ENCODE results near the gene MMAA. TPM values are rescaled to one million over a fixed set of nuclear protein-coding genes. Genes with fewer than 3 reads are reported as not detected.

MMAA gene
- total and polyA plus RNA-seq, 10 donors, result 4.5 to 9.3 (median 7.5) TPM

DNA sequence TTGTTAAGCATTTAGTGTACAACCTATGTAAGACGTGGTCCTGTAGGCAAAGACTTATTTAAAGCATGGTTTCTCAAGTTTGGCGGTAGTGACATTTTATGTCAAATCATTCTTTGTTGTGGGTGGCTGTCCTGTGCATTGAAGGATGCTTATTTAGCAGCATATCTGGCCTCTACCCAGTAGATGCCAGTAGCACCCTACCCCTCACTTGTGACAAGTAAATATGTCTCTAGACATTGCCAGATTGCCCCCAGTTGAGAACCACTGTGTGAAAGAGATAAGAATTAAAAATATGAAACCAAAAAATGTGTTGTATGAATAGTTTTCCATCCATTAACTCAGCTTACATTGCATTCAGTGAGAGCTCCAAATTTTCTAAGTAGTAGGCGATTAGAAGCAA lies 25.5 kb downstream of the MMAA start:
- TF ChIP-seq, protein P1, sequence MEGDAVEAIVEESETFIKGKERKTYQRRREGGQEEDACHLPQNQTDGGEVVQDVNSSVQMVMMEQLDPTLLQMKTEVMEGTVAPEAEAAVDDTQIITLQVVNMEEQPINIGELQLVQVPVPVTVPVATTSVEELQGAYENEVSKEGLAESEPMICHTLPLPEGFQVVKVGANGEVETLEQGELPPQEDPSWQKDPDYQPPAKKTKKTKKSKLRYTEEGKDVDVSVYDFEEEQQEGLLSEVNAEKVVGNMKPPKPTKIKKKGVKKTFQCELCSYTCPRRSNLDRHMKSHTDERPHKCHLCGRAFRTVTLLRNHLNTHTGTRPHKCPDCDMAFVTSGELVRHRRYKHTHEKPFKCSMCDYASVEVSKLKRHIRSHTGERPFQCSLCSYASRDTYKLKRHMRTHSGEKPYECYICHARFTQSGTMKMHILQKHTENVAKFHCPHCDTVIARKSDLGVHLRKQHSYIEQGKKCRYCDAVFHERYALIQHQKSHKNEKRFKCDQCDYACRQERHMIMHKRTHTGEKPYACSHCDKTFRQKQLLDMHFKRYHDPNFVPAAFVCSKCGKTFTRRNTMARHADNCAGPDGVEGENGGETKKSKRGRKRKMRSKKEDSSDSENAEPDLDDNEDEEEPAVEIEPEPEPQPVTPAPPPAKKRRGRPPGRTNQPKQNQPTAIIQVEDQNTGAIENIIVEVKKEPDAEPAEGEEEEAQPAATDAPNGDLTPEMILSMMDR (IDR thresholded peaks at IDR 0.05 in 8 of 11, conservative IDR thresholded peaks at IDR 0.05 in 3 of 11), result no peak
- TF ChIP-seq POLR2A (IDR thresholded peaks at IDR 0.05) (no peak), POLR2AphosphoS5 (IDR thresholded peaks at IDR 0.05) (no peak)
- peaks cover 0 to 85% (median 18%) of the 10 kb centered on the region in 6 donors for H3K36me3 ChIP-seq
- no peaks in the 10 kb centered on the region for H3K9me3 ChIP-seq
- no peaks in the 10 kb centered on the region for H3K4me1 ChIP-seq
- no peak overlapping the region for H3K4me3 ChIP-seq
- H3K27ac ChIP-seq, result no peak overlapping the region
- WGBS, 5 donors, result 85 to 96% (median 92%) methylated on average over 3 of the region's 3 CpGs
- no peaks in the 10 kb centered on the region for H3K27me3 ChIP-seq (replicated peaks in 1 of 7)
- intact Hi-C loops (cut with DNase I; ENCODE audit: low total_unique reads), result no loop called here
- no peak for DNase-seq

DNA sequence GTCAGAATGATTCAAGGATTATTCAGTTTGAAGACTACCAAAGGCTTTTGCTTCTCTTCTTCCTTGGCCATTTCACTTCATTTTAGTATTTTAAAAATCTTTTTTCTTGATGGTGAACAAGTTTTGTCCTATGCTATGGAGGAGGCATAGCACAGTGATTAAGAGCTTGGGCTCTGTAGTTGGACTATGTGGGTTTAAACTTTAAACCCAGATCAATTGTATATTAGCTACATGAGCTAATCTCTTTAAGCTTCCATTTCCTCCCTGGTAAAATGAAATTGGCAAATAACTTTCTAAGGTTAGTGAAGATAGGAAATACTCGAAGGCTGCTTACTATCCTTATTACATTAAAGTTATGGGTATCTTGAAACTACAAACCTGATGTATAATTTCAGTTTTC lies 37.0 kb downstream of the MMAA start:
- WGBS, 5 donors, result 88 to 96% (median 89%) methylated on average over 1 of the region's 1 CpG

DNA sequence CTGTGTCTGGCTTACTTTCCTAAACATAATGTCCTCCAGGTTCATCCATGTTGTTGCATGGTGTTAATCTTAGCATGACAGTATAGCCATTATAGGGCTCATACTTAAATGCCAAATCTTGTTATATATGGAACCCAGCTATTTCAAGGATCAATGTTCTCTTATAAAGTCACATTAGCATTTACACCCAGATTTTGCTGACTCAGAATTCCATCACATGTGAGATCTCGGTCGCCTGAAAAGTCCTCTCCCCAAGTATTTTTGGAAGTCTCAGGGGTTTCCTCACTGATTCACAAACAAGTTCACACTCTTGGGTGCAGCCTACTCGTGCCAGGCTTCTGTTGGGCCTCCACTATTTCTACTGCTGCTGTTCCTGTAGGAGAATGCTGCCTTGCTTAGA lies 40.9 kb downstream of the MMAA start:
- H3K27ac ChIP-seq, result no peak overlapping the region
- H3K27me3 ChIP-seq (replicated peaks in 1 of 7), result no peaks in the 10 kb centered on the region
- H3K4me3 ChIP-seq, result no peak overlapping the region
- H3K9me3 ChIP-seq, result peaks cover 0 to 39% (median 23%) of the 10 kb centered on the region in 8 donors
- intact Hi-C loops (cut with DNase I; ENCODE audit: low total_unique reads), result no loop called here
- DNase-seq, result no peak
- no peak for TF ChIP-seq POLR2AphosphoS5 (IDR thresholded peaks at IDR 0.05)
- no peak for TF ChIP-seq POLR2A (IDR thresholded peaks at IDR 0.05)
- WGBS, 5 donors, result 88 to 100% (median 93%) methylated on average over 3 of the region's 3 CpGs
- peaks cover 3 to 64% (median 17%) of the 10 kb centered on the region in 6 donors for H3K36me3 ChIP-seq
- no peaks in the 10 kb centered on the region for H3K4me1 ChIP-seq

More for the DNA sequence above, 37.0 kb downstream of the MMAA start:
- no peak overlapping the region for H3K4me3 ChIP-seq
- no peaks in the 10 kb centered on the region for H3K27me3 ChIP-seq (replicated peaks in 1 of 7)
- no peaks in the 10 kb centered on the region for H3K4me1 ChIP-seq
- H3K9me3 ChIP-seq, result peaks cover 0 to 18% (median 10%) of the 10 kb centered on the region in 8 donors
- TF ChIP-seq, protein P1 (IDR thresholded peaks at IDR 0.05 in 8 of 11, conservative IDR thresholded peaks at IDR 0.05 in 3 of 11), result no peak
- TF ChIP-seq POLR2AphosphoS5 (IDR thresholded peaks at IDR 0.05) (no peak), POLR2A (IDR thresholded peaks at IDR 0.05) (no peak)
- no peak overlapping the region for H3K27ac ChIP-seq
- intact Hi-C loops (cut with DNase I; ENCODE audit: low total_unique reads), result no loop called here
- DNase-seq, result no peak
- H3K36me3 ChIP-seq, result peaks cover 3 to 94% (median 36%) of the 10 kb centered on the region in 6 donors

DNA sequence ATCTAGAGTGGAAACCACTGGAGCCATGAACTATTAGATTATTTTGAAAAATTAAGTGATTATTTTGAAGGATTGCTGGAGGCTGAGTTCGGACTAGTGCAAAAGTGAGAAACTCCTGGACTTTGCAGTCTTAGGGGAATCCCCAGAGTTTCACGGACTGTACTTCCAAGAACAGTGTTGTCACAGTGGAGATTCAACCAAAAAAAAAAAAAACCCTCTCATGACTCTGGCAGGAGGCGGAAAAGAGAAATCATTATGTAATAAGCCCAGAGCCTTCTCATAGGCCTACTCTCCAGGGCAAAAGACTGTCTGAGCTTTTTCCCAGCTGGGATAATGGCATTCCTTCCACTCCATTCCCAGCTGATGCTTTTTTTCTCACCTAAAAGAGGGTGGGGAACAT lies 44.0 kb downstream of the MMAA start:
- Histone ChIP-seq H3K4me1 (no peaks in the 10 kb centered on the region), H3K4me3 (no peak overlapping the region), H3K27ac (no peak overlapping the region), H3K27me3 (replicated peaks in 1 of 7) (no peaks in the 10 kb centered on the region), H3K36me3 (peaks cover 0 to 33% (median 0%) of the 10 kb centered on the region in 6 donors), H3K9me3 (peaks cover 0 to 44% (median 15%) of the 10 kb centered on the region in 8 donors)
- intact Hi-C loops (cut with DNase I; ENCODE audit: low total_unique reads), result no loop called here
- 79 to 92% (median 87%) methylated on average over 3 of the region's 3 CpGs for WGBS, 5 donors
- TF ChIP-seq, protein P1 (IDR thresholded peaks at IDR 0.05 in 8 of 11, conservative IDR thresholded peaks at IDR 0.05 in 3 of 11), result no peak
- TF ChIP-seq POLR2AphosphoS5 (IDR thresholded peaks at IDR 0.05) (no peak), POLR2A (IDR thresholded peaks at IDR 0.05) (no peak)
- DNase-seq, result no peak

DNA sequence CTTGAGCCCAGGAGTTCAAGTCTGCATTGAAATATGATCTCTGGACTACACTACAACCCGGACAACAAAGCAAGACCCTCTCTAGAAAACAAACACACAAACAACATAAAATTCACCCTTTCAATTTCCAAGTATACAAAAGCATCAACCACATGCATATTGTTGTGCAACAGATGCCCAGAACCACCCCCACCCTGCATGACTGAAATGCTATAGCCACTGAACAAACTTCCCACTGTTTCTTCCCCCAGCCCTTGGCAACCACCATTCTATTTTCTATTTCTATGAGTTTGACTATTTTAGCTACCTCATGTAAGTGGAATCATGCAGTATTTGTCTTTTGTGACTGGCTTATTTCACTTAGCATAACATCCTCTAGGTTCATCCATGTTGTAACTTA lies 46.6 kb downstream of the MMAA start:
- Histone ChIP-seq H3K4me3 (no peak overlapping the region), H3K36me3 (peaks cover 0 to 9% (median 0%) of the 10 kb centered on the region in 6 donors), H3K27me3 (replicated peaks in 1 of 7) (no peaks in the 10 kb centered on the region), H3K27ac (no peak overlapping the region), H3K4me1 (no peaks in the 10 kb centered on the region), H3K9me3 (peaks cover 0 to 43% (median 13%) of the 10 kb centered on the region in 8 donors)
- TF ChIP-seq, protein P1 (IDR thresholded peaks at IDR 0.05 in 8 of 11, conservative IDR thresholded peaks at IDR 0.05 in 3 of 11), result no peak
- TF ChIP-seq POLR2A (IDR thresholded peaks at IDR 0.05) (no peak), POLR2AphosphoS5 (IDR thresholded peaks at IDR 0.05) (no peak)
- 85 to 100% (median 92%) methylated on average over 1 of the region's 1 CpG for WGBS, 5 donors
- intact Hi-C loops (cut with DNase I; ENCODE audit: low total_unique reads), result no loop called here
- DNase-seq, result no peak
